Glutamatergic neuron (in vitro differentiated cells): Measurements from ENCODE around the gene TAS2R50. TPM values are rescaled to one million over a fixed set of nuclear protein-coding genes. Genes with fewer than 3 reads are reported as not detected.

Experiments
- DNase-seq: peaks from one replicate; pipeline ENCODE4 v3.0.0; 2022
- H3K27ac Mint-ChIP-seq: one replicate; pipeline ENCODE4 v1.8.0; 2020; ENCODE audit warnings: mild to moderate bottlenecking, mixed read lengths, inconsistent platforms; ENCODE audit not compliant: unreplicated experiment
- H3K27me3 Mint-ChIP-seq: one replicate; pipeline ENCODE4 v1.8.0; 2020; ENCODE audit warnings: mild to moderate bottlenecking, moderate library complexity, mixed read lengths, inconsistent platforms; ENCODE audit not compliant: unreplicated experiment
- H3K36me3 Mint-ChIP-seq: one replicate; pipeline ENCODE4 v1.8.0; 2020; ENCODE audit warnings: mild to moderate bottlenecking, mixed read lengths, inconsistent platforms; ENCODE audit not compliant: unreplicated experiment
- H3K4me1 Mint-ChIP-seq: one replicate; pipeline ENCODE4 v1.8.0; 2020; ENCODE audit warnings: mild to moderate bottlenecking, low read depth, mixed read lengths, inconsistent platforms; ENCODE audit not compliant: unreplicated experiment
- H3K4me3 Mint-ChIP-seq: one replicate; pipeline ENCODE4 v1.8.0; 2020; ENCODE audit warnings: mild to moderate bottlenecking, mixed read lengths, inconsistent platforms; ENCODE audit not compliant: unreplicated experiment
- H3K9me3 Mint-ChIP-seq: one replicate; pipeline ENCODE4 v1.8.0; 2020; ENCODE audit warnings: mild to moderate bottlenecking, moderate library complexity, mixed read lengths, inconsistent platforms; ENCODE audit not compliant: unreplicated experiment
- CTCF ChIP-seq: fragments of 200-600 bp; sonication (generic); IDR thresholded peaks from one replicate; pipeline ENCODE4 v1.5.0; 2021; ENCODE audit not compliant: partially characterized antibody, unreplicated experiment
- total RNA-seq: library from RNA; stranded (reverse); fragmentation: NEBNext Ultra II Directional; extraction: Animal tissue kit (Norgen Biotek cat#: 25700); gene quantifications from one replicate; pipeline ENCODE4 v1.2.1, GENCODE V29; 2021; ENCODE audit not compliant: unreplicated experiment

The TAS2R50 gene
- total RNA-seq, 1 donor from 2014 or later, result 1.3 TPM

GRCh38 chr12:11022520-11022919, 35.8 kb upstream of the TAS2R50 start, which contains the start of gene TAS2R19:
Gene TAS2R19, minus strand, starts transcription at chr12:11022620. Its CDS starts 49 bp downstream, at chr12:11022571.
- TF ChIP-seq CTCF, result no peak
- Mint-ChIP-seq H3K27me3 (no peaks in the 10 kb centered on the region), H3K4me3 (no peak within 1 kb of the TSS), H3K27ac (no peak within 1 kb of the TSS), H3K9me3 (no peaks in the 10 kb centered on the region), H3K4me1 (no peaks in the 10 kb centered on the region), H3K36me3 (peaks cover 7% of the 10 kb centered on the region)
- no peak for DNase-seq

GRCh38 chr12:11016937-11017336, 30.2 kb upstream of the TAS2R50 start:
- Mint-ChIP-seq H3K9me3 (no peaks in the 10 kb centered on the region), H3K4me1 (no peaks in the 10 kb centered on the region), H3K27ac (no peak overlapping the region), H3K4me3 (no peak overlapping the region), H3K27me3 (no peaks in the 10 kb centered on the region), H3K36me3 (no peaks in the 10 kb centered on the region)
- no peak for TF ChIP-seq CTCF
- no peak for DNase-seq

- H3K4me1 Mint-ChIP-seq, result no peaks in the 10 kb centered on the region
- no peak for DNase-seq
- no peaks in the 10 kb centered on the region for H3K27me3 Mint-ChIP-seq
- no peak overlapping the region for H3K4me3 Mint-ChIP-seq
- H3K27ac Mint-ChIP-seq, result no peak overlapping the region
- TF ChIP-seq CTCF, result no peak
- no peaks in the 10 kb centered on the region for H3K9me3 Mint-ChIP-seq
- H3K36me3 Mint-ChIP-seq, result no peaks in the 10 kb centered on the region
Observed at GRCh38 chr12:11015775-11016430, 29.2 kb upstream of the TAS2R50 start.

- Mint-ChIP-seq H3K4me3 (no peak overlapping the region), H3K9me3 (no peaks in the 10 kb centered on the region), H3K4me1 (no peaks in the 10 kb centered on the region), H3K27ac (no peak overlapping the region), H3K36me3 (no peaks in the 10 kb centered on the region), H3K27me3 (no peaks in the 10 kb centered on the region)
- no peak for DNase-seq
- TF ChIP-seq CTCF, result no peak
Observed at GRCh38 chr12:11014234-11014633, 27.5 kb upstream of the TAS2R50 start.

- TF ChIP-seq CTCF, result no peak
- Mint-ChIP-seq H3K4me3 (no peak overlapping the region), H3K9me3 (no peaks in the 10 kb centered on the region), H3K27me3 (no peaks in the 10 kb centered on the region), H3K4me1 (no peaks in the 10 kb centered on the region), H3K36me3 (no peaks in the 10 kb centered on the region), H3K27ac (no peak overlapping the region)
- no peak for DNase-seq
Observed at GRCh38 chr12:11007608-11008007, 20.9 kb upstream of the TAS2R50 start.
